ENCODE measurements around the gene MDH1.
"Not testable (repeated sequence)": the region's sequence is repeated elsewhere in the genome, so short reads cannot be mapped to it uniquely, and the experiment has no call there.

MDH1 gene

DNA sequence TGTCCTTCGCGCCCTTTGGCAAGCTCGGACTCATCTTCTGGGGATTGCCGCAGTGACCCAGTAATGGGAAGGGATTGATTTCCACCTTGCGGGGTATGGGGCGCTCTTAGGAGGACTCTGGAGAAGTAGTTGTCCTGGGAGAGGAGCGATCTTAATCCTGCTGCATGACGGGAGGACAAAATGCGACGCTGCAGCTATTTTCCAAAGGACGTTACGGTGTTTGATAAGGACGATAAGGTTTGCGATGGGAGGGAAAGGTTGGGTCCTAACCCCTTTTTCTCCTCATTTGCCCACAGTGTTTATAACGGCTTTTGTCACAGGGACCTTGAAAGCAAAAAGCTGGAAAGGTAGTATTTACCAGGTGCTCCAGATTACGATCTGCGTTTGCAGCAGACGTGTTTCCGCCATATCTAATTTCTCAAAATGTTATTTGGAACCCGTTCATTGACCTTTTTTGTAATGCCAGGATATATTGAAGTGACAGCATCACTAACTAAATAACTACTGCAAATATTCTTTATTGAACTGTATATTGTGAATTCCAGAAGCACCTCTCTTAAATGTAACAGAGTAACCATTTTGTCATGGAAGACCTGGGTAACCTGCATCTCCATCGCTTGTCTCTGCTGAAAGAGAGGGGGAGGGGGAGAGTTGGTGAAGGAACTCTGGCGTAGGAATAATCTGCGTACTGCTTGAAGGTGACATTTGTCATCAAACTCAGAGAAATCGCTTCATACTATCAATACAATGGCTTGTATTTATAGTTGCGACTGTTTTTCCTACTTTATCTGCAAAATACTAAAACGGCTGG, 590 bp downstream of the MDH1 start:
- DNase-seq = no peak

DNA sequence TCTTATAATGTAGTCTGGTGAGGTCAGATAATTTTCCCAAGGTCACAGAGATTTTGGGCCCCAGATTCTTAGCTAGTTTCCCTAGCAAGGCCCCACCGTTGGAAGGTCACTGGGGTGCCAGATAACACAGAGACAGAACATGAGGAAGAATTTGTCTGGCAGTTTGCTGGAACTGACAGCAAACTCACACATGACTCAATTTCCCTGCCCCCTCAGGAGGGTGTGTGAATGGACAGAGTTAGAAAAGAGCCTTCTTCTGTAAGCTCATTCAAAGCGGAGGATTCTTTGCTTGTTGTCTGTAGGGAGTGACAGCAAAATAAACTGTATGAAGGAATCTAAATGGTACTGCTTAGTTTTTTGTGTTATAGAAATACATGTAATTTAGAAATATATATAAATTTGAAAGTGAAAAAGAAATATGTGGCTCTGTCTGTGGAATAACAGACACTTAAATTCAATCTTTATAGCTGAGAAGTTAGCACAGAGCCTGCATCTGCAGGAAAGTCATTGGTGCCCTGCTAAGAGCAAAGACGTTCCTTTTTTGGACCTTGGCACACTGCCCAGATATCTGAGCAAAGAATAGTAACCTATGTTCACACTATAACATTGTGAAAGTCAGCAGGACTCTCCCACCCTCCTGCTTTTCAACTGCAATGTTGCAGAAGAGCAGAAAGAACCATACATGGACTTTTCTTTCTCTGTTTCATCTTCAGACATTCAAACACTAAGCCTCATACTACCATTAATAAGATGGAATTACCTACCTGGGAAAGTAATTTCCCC, 2.1 kb downstream of the MDH1 start:
- DNase-seq = peak; percentile 17

- DNase-seq = no peak
These were observed 2.9 kb downstream of the MDH1 start for GRCh38 chr2:63591566-63592175.

DNA sequence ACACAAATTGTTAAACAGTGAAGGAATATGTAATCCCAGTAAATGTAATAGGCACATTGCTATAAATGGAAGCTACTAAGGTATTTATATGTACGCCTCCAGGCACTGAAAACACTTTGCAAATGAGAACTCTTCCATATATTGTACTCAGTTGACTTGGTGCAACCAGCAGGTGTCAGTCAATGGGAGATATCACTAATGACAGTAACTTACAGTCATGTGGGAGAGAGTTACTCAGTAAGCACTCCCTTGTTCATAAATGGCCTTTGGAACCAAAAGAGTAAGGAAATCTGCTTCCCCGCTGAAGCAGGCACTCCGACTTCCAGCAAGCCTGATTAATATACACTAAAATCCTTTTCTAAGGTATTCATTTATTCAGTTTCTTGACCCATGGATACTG, 5.9 kb downstream of the MDH1 start:
- no peak for DNase-seq

- DNase-seq = no peak
These were observed 7.7 kb downstream of the MDH1 start for GRCh38 chr2:63596401-63596883.

GRCh38 chr2:63598981-63599380, 10.2 kb downstream of the MDH1 start:
- no peak for DNase-seq

- DNase-seq = no peak
These were observed 12.2 kb downstream of the MDH1 start for GRCh38 chr2:63600881-63601460.

GRCh38 chr2:63604666-63605065, 15.9 kb downstream of the MDH1 start:
- DNase-seq = no peak

DNA sequence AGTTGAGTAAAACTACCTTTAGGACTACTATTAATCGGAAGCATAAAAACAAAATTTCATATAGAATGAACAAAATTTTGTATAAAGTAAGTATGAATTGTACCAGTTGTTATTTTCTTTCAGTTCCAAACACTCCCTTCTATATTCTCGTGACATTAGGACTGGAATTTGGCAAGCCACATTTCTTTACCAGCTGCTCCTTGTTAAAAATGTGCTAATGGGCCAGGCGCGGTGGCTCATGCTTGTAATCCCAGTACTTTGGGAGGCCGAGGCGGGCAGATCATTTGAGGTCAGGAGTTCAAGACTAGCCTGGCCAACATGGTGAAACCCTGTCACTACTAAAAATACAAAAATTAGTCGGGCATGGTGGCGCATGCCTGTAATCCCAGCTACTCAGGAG, 20.1 kb downstream of the MDH1 start:
- not testable (repeated sequence) for DNase-seq

- no peak for DNase-seq
These were observed 21.8 kb downstream of the MDH1 start for GRCh38 chr2:63610525-63610924.

DNA sequence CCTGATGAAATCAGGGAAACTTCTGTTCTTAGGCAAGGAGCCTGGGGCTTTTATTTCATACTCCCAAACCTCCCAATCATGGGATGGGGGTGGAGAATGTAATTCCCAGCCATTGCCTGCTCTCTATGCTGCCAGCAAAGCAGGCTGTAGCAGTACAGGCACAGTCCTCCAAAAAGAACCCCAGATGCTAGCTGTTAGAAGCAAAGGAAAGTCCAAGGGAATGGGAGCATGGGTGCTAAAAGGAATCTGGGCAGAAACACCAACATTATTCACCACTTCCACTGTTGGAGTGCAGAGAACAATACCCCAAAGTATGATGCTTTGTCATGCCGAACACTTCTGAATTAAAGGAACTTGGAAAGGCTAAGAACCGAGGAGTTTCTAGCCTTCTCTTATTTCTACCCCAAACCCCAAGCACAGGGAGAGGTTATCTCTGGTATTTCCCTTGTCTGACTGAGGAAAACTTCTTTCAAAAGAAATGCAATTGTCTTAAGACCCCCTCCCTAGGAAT, 24.7 kb downstream of the MDH1 start:
- no peak for DNase-seq

- no peak for DNase-seq
These were observed 25.7 kb downstream of the MDH1 start for GRCh38 chr2:63614448-63614968.

DNA sequence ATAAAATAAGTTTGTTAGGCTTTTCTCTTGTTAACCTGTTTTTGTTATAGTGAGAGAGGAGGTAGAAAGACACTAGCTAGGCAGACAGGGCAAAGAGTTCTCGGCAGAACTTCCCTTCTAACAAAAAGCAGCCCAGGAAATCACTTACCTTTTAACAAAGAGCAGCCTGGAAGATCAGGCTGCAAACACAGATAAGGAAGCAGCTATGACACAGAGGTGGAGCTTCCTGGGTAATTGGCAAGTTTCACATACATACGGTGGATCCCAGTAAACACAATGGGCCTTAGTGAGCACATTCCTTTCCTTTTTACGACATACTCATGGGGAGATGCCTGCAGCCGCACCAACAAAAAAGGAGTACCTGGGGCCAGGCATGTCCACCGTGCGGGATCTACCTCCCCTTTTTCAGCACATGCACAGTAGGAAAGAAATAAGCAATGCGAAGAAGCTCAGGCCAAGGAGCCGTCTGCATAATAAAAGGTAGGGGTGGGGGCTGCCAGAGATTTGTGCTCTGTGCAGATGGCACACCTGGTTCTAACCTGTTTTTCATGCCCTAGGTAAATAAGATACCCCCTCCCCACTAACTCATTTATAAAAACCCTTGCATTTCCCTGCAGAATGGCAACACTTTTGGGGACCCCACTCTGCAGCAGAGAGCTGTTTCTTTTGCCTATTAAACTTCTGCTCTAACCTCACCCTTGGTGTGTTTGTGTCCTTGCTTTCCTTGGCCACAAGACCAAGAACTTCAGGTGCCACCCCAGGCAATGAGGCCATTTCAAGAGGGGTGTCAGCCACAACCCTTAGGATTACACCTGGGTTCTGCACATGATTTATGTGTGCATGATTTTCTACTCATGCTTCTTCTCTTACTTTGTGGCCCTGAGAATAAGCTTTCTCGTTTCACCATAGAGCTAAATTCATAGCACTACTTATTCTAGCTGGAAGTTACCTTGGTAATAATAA, 26.5 kb downstream of the MDH1 start:
- DNase-seq = no peak

- no peak for DNase-seq
These were observed 28.6 kb downstream of the MDH1 start for GRCh38 chr2:63617366-63617765.

- no peak for DNase-seq
These were observed 30.6 kb downstream of the MDH1 start for GRCh38 chr2:63619328-63619727.

- no peak for DNase-seq
These were observed 34.0 kb downstream of the MDH1 start for GRCh38 chr2:63622751-63623150.

DNA sequence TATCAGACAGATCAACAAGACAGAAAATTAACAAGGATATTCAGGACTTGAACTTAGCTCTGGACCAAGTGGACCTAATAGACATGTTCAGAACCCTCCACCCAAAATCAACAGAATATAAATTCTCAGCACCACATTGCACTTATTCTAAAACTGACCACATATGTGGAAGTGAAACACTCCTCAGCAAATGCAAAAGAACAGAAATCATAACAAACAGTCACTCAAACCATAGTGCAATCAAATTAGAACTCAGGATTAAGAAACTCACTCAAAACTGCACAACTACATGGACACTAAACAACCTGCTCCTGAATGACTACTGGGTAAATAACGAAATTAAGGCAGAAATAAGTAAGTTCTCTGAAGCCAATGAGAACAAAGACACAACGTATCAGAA, 35.0 kb downstream of the MDH1 start:
- DNase-seq = not testable (repeated sequence)

- no peak for DNase-seq
These were observed 39.1 kb downstream of the MDH1 start for GRCh38 chr2:63627866-63628265.

- DNase-seq = no peak
These were observed 39.7 kb downstream of the MDH1 start for GRCh38 chr2:63628403-63628942.

DNA sequence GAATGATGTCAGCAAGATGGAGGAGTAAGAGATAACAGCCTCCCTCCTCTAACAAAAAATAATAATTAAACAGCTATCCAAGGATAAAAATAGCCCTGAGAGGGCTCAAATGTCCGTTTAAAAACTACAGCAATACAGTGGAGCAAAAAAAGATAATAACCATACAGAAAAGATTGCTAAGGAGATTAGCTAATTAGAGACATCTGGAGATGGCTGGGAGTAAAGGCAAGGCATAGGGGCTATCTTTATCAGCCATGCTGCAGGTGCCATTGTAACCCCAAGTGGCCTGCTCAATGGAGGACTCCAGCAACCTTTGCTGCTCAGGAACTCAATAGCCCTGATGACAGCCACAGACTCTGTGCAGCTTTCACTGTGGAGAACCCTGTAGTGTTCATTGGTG, 42.7 kb downstream of the MDH1 start:
- no peak for DNase-seq

DNA sequence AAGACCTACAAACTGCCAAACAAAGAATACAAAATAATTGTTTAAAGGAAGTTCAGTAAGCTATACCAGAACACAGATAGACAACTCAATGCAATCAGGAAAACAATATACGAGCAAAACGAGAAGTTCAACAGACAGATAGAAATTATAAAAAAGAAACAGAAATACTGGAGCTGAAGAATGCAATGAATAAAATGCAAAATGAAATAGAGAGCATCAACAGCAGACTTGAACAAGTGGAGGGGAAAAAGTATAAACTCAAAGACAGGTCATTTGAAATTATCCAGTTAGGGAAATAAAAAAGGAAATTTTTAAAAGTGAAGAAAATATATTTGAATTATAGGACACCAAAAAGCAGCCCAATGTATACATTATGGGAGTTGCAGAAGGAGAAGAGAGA, 43.6 kb downstream of the MDH1 start:
- DNase-seq = no peak

Data from GDM1 (cell line).